ENCODE measurements around the gene CHST7.

- TF ChIP-seq SIN3A (IDR thresholded peaks at IDR 0.05; ENCODE audit: low read depth) (no peak), EZH2phosphoT487 (IDR thresholded peaks at IDR 0.05; ENCODE audit: borderline replicate concordance) (no peak), CTCF (IDR thresholded peaks at IDR 0.05 in 2 of 3, conservative IDR thresholded peaks at IDR 0.05 in 1 of 3; ENCODE audit: borderline replicate concordance in 1 of 3, insufficient read depth in 1 of 3, low read depth in 2 of 3, low read length in 2 of 3) (no peak), POLR2A (IDR thresholded peaks at IDR 0.05; ENCODE audit: borderline replicate concordance, extremely low read depth, insufficient read depth, insufficient read length) (no peak), YY1 (IDR thresholded peaks at IDR 0.05; ENCODE audit: extremely low read depth, insufficient replicate concordance, low read depth, low read length) (no peak), REST (IDR thresholded peaks at IDR 0.05; ENCODE audit: low read depth) (no peak), EZH2 (IDR thresholded peaks at IDR 0.05) (no peak), CEBPB (IDR thresholded peaks at IDR 0.05; ENCODE audit: low read depth) (no peak), ZNF274 (IDR thresholded peaks at IDR 0.05; ENCODE audit: low read depth, low read length) (no peak), RAD21 (IDR thresholded peaks at IDR 0.05; ENCODE audit: low read depth) (no peak)
These were observed 23.6 kb downstream of the CHST7 start for GRCh38 chrX:46597208-46597607.

All from HCT116 (cell line).